Measurements from ENCODE around the gene CHI3L2. TPM values are rescaled to one million over a fixed set of nuclear protein-coding genes. Genes with fewer than 3 reads are reported as not detected.

Gene CHI3L2
- total and polyA plus RNA-seq, 4 donors = 30.1 to 298 (median 141) TPM

DNA sequence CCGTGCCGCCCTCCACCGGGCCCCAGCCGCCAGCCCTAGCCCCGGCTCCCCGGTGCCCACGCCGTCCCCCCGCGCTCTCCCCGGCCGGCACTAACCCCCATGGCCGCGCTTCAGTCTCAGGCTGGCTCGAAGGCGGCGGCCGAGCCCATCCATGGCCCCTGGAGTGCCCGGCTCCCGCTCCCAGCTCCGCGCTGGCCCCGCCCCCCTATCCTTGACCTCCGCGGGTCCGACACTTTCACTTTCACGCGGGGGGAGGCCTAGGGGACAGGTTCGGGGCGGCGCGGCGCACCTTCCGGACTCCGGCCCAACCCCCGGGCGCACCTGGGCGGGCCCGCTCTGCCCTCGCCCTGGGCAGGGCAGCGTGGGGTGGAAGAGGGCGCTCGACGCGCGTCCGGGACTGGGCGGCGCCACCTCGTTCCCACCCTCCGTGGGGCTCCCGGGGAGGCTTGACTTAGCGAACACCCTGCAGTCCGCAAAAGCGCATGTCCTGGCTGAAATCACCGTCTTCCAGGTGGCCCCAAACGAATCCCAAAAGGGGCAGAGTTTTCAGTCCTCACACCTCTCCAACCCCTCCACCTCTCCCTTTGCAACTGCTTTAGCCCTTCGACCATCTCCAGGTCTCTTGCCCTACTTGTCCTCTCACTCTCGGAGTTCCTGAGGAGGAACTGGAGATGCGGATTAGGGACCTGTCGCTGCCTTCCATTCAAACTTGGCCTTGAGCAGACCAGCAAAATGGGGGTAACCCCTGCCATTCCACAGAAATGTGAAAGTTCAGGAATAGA, 23.1 kb upstream of the CHI3L2 start:
- 1 to 5% methylated on average over 52 to 61 of the region's 61 CpGs for WGBS, 2 donors
- peak overlapping the region in 1 of 2 donors; percentile 7 for H3K9ac ChIP-seq (ENCODE audit: insufficient read depth in 1 of 2, low read length in 2 of 2)
- no peaks in the 10 kb centered on the region for H3K36me3 ChIP-seq (ENCODE audit: control insufficient read depth in 4 of 4, insufficient read depth in 4 of 4, low read length in 4 of 4)
- peak; percentile 83 for ATAC-seq (ENCODE audit: insufficient read depth, low FRiP score)
- H3K9me3 ChIP-seq (ENCODE audit: control insufficient read depth in 4 of 4, insufficient read depth in 3 of 4, low read length in 3 of 4) = no peaks in the 10 kb centered on the region
- H3K27ac ChIP-seq (ENCODE audit: low read depth in 1 of 2, low read length in 1 of 2) = peak overlapping the region in 1 of 2 donors; percentile 96
- peaks cover 0 to 28% (median 2%) of the 10 kb centered on the region in 5 donors for H3K4me1 ChIP-seq (ENCODE audit: control insufficient read depth in 5 of 5, insufficient read depth in 5 of 5, low read length in 5 of 5)
- H3K4me3 ChIP-seq = peak overlapping the region; percentile 70
- TF ChIP-seq, protein P1, sequence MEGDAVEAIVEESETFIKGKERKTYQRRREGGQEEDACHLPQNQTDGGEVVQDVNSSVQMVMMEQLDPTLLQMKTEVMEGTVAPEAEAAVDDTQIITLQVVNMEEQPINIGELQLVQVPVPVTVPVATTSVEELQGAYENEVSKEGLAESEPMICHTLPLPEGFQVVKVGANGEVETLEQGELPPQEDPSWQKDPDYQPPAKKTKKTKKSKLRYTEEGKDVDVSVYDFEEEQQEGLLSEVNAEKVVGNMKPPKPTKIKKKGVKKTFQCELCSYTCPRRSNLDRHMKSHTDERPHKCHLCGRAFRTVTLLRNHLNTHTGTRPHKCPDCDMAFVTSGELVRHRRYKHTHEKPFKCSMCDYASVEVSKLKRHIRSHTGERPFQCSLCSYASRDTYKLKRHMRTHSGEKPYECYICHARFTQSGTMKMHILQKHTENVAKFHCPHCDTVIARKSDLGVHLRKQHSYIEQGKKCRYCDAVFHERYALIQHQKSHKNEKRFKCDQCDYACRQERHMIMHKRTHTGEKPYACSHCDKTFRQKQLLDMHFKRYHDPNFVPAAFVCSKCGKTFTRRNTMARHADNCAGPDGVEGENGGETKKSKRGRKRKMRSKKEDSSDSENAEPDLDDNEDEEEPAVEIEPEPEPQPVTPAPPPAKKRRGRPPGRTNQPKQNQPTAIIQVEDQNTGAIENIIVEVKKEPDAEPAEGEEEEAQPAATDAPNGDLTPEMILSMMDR (IDR thresholded peaks at IDR 0.05; ENCODE audit: control extremely low read depth, extremely low read depth) = no peak
- peak in 2 of 3 donors; percentile 40 to 43 for DNase-seq
- H3K27me3 ChIP-seq (ENCODE audit: control insufficient read depth in 3 of 3, insufficient read depth in 3 of 3, low read length in 2 of 3) = peaks cover 0 to 20% (median 3%) of the 10 kb centered on the region in 3 donors

DNA sequence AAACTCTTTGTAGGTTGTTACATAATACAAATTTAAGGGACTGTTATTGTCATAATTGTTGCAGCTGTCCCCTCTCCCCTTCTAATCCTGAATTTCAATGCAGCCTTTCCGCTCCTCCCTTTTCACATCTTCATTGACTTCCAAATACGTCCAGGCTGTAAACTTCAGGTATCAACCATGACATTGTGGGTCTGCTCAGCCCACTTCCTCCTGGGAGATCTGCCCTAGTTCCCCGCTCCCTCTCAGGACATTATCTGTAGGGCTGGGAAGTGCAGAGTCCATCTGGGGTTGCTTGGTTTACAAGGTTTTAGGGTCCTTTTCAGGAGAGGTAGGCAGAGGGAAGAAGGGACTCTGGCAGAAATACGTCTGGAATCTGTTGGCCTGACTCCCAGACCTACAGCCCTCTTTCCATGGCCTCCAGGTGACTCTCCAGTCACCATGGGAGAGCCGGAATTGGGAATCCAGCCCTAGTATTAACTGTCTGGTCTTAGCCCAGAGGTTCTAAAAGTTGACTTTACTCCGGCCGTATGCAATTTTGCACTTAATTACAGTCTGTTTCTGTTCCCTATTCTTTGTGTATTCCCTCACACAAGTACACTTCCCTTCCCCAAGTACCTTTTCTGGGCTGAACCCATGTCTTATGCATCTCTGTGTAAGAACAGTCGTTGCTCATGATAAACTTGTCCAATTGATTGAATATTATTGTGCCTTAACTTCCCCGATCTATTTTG, 22.4 kb upstream of the CHI3L2 start:
- WGBS, 2 donors = 26 to 51% methylated on average over 9 of the region's 9 CpGs
- no peak overlapping the region for H3K9ac ChIP-seq (ENCODE audit: insufficient read depth in 1 of 2, low read length in 2 of 2)
- H3K27me3 ChIP-seq (ENCODE audit: control insufficient read depth in 3 of 3, insufficient read depth in 3 of 3, low read length in 2 of 3) = peaks cover 0 to 20% (median 3%) of the 10 kb centered on the region in 3 donors
- peak overlapping the region in 1 of 2 donors; percentile 83 for H3K27ac ChIP-seq (ENCODE audit: low read depth in 1 of 2, low read length in 1 of 2)
- no peak overlapping the region for H3K4me3 ChIP-seq
- TF ChIP-seq, protein P1 (IDR thresholded peaks at IDR 0.05; ENCODE audit: control extremely low read depth, extremely low read depth) = no peak
- H3K36me3 ChIP-seq (ENCODE audit: control insufficient read depth in 4 of 4, insufficient read depth in 4 of 4, low read length in 4 of 4) = no peaks in the 10 kb centered on the region
- H3K9me3 ChIP-seq (ENCODE audit: control insufficient read depth in 4 of 4, insufficient read depth in 3 of 4, low read length in 3 of 4) = no peaks in the 10 kb centered on the region
- DNase-seq = no peak
- ATAC-seq (ENCODE audit: insufficient read depth, low FRiP score) = no peak
- peaks cover 0 to 25% (median 2%) of the 10 kb centered on the region in 5 donors for H3K4me1 ChIP-seq (ENCODE audit: control insufficient read depth in 5 of 5, insufficient read depth in 5 of 5, low read length in 5 of 5)

DNA sequence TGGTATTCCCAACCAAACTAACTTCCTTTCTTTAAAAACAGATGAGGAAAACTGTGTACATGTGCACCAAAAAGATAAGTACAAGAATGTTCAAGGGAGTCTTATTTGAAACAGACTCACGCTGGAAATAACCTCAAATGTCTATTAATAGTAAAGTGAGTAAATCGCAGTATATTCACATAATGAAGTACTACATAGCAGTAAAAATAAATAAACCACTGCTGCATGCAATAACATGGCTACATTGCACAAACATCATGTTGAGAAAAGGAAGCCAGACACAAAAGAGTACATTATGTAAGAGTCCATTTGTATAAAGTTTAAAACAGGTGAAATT, 21.8 kb upstream of the CHI3L2 start:
- Histone ChIP-seq H3K27ac (ENCODE audit: low read depth in 1 of 2, low read length in 1 of 2) (no peak overlapping the region), H3K9me3 (ENCODE audit: control insufficient read depth in 4 of 4, insufficient read depth in 3 of 4, low read length in 3 of 4) (no peaks in the 10 kb centered on the region), H3K4me3 (no peak overlapping the region), H3K27me3 (ENCODE audit: control insufficient read depth in 3 of 3, insufficient read depth in 3 of 3, low read length in 2 of 3) (peaks cover 0 to 20% (median 3%) of the 10 kb centered on the region in 3 donors), H3K36me3 (ENCODE audit: control insufficient read depth in 4 of 4, insufficient read depth in 4 of 4, low read length in 4 of 4) (no peaks in the 10 kb centered on the region), H3K4me1 (ENCODE audit: control insufficient read depth in 5 of 5, insufficient read depth in 5 of 5, low read length in 5 of 5) (peaks cover 0 to 20% (median 2%) of the 10 kb centered on the region in 5 donors), H3K9ac (ENCODE audit: insufficient read depth in 1 of 2, low read length in 2 of 2) (no peak overlapping the region)
- DNase-seq (no peak), ATAC-seq (ENCODE audit: insufficient read depth, low FRiP score) (no peak)
- TF ChIP-seq, protein P1 (IDR thresholded peaks at IDR 0.05; ENCODE audit: control extremely low read depth, extremely low read depth) = no peak
- 8 to 17% methylated on average over 2 of the region's 2 CpGs for WGBS, 2 donors
